ENCODE results near the gene CALML5. TPM values are rescaled to one million over a fixed set of nuclear protein-coding genes. Genes with fewer than 3 reads are reported as not detected.
A peak's percentile ranks its signal among the peaks of the same experiment; 100 is the strongest.
"Not testable (repeated sequence)": the region's sequence is repeated elsewhere in the genome, so short reads cannot be mapped to it uniquely, and the experiment has no call there.

Gene CALML5
- total RNA-seq, 1 experiment from 2014 or later = not detected

DNA sequence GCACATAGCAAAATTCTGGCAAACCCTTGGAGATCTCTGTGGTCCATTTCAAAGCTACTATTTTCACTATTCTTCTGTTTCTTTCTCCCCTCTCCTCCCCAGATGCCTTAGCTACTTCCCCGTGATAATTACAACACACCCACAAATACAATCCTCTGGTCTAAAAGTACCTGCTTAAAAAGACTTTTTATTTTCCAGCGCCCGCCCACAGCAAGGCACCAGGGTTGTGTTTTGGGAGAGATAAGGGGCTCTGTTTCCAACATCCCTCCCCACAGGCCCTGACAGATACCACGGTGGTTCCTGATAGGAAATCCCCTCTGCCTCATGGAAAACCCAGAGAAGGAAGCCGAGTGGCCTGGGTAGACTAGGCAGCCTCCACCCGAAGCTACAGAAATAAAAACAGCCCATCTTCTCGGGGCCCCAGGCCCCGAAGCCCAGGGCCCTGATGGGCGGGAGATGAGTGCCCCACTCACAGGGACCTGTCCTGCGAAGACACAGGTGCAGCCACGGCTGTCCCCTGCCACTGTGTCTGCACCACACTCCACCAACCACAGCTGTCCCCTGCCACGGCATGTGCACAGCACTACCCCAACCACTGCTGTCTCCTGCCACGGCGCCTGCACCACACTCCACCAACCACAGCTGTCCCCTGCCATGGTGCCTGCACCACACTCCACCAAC, 19.7 kb downstream of the CALML5 start:
- H3K36me3 ChIP-seq (replicated peaks; ENCODE audit: control insufficient read depth, insufficient read depth, low read length) = no peaks in the 10 kb centered on the region
- DNase-seq = peak; percentile 38
- no peaks in the 10 kb centered on the region for H3K27me3 ChIP-seq (ENCODE audit: control insufficient read depth, insufficient read depth, low read length)
- no peak overlapping the region for H3K4me3 ChIP-seq (ENCODE audit: insufficient read depth, low read depth, low read length)

DNA sequence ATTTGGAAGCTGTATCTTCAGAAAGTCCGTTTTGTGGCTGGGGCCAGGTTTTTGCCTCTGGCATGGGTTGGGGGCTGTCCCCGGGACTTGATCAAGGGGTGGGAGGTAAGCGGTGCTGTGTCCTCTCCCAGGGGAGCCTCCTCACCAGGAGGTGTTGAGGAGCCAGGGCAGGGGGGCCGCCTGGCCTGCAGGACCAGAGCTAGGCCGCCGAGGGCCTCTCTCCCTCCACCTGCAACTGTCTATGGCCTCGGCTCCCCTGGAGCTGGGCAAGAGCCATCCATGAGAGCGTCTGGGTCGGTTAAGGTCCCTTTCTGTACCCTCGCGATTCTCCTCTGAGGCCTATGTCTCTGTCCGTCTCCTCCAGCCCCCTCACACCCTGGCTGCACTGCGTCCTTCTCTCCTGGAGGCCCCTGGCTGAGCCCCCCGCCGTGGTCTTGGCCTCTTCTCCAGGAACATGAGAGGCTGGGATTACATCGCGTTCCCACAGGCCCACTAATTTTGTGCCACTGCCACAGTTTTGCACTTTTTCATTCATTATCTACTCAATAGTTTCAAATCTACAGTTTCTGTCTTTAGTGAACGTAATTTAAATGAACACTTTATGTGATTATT, 20.6 kb downstream of the CALML5 start:
- Histone ChIP-seq H3K36me3 (replicated peaks; ENCODE audit: control insufficient read depth, insufficient read depth, low read length) (no peaks in the 10 kb centered on the region), H3K27me3 (ENCODE audit: control insufficient read depth, insufficient read depth, low read length) (no peaks in the 10 kb centered on the region), H3K4me3 (ENCODE audit: insufficient read depth, low read depth, low read length) (no peak overlapping the region)
- DNase-seq = peak; percentile 52

DNA sequence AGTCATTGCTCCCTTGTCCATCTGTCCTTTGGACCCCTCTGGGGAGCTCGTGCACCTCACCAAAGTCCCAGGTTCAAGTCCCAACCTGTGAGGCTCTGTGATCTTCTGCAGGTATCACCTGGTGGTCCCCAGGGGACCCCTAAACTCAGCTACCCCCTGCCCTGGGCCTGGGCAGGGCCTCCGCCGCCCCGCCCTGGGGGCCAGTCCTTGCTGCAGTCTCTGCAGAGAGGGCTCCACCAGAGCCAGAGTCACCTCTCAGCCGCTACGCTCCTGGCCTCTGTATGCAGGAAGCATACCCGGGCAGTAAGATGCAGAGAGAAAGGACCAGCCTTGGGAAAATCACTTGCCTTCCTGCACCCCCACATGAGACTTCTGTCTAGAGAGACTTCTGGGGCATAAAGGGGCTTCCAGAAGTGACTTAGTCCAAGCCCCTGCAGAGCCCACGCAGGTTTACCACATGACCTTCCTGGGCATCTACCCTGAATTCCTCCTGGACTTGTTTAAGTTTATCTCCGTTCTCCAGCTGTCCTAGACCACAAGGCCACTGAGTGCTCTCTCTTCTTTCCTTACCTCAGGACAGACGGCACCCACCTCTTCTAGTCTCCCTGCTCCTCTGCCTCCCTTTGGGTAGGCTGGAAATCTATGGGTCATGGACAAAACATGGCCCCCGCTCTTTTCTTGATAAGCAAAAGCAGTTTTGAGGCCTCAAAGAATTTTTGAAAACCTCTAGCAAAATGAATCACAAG, 21.2 kb downstream of the CALML5 start:
- peak; percentile 36 for DNase-seq
- Histone ChIP-seq H3K27me3 (ENCODE audit: control insufficient read depth, insufficient read depth, low read length) (no peaks in the 10 kb centered on the region), H3K4me3 (ENCODE audit: insufficient read depth, low read depth, low read length) (no peak overlapping the region), H3K36me3 (replicated peaks; ENCODE audit: control insufficient read depth, insufficient read depth, low read length) (no peaks in the 10 kb centered on the region)

DNA sequence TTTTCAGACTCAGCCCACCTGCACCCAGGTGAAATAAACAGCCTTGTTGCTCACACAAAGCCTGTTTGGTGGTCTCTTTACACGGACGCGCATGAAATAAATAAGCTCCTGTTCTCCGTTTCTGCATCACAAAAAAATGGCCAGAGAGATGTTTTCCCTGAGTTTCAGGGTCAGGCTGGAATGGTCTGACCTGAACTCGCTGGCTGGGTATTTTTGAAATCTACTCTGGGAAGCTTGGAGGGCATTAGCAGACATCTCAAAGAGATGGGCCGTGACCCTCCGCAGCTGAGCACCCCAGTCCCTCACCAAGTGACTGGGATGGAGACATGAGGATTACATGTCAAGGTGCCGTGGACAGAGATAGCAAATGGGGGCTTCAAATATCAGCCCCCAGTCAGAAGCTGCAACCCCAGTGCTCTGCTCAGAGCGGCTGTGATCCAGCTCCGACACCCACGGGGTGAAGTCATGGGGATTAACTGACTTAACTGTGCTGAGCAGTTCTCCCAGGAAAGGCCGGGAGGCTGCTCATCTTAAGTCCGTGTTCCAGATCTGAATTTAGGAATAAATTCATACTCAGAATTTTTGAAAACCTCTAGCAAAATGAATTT, 22.3 kb downstream of the CALML5 start:
- peak; percentile 59 for DNase-seq
- no peaks in the 10 kb centered on the region for H3K27me3 ChIP-seq (ENCODE audit: control insufficient read depth, insufficient read depth, low read length)
- H3K4me3 ChIP-seq (ENCODE audit: insufficient read depth, low read depth, low read length) = no peak overlapping the region
- H3K36me3 ChIP-seq (replicated peaks; ENCODE audit: control insufficient read depth, insufficient read depth, low read length) = no peaks in the 10 kb centered on the region

DNA sequence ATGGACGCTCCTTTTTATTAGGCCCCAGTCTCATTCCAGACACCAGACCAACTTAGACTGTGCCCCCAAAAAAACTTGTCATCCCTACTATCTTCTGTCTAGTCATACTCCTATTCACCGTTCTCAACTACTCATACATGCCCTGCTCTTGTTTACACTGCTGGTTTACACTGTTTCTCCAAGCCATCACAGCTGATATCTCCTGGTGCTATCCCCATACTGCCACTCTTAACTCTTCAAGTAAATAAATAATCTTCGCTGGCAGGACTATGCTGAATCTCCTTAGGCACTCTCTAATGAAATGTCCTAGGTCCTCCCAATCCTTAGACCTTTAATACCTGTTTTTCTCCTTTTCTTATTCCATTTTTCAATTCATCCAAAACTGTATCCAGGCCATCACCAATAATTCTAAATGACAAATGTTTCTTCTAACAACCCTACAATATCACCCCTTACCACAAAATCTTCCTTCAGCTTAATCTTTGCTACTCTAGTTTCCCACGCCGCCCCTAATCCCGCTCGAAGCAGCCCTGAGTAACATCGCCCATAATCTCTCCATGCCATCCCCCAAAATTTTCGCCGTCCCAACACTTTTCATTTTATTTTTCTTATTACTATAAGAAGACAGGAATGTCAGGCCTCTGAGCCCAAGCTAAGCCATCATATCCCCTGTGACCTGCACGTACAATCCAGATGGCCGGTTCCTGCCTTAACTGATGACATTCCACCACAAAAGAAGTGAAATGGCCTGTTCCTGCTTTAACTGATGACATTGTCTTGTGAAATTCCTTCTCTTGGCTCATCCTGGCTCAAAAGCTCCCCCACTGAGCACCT, 23.2 kb downstream of the CALML5 start:
- H3K4me3 ChIP-seq (ENCODE audit: insufficient read depth, low read depth, low read length); DNase-seq; H3K36me3 ChIP-seq (replicated peaks; ENCODE audit: control insufficient read depth, insufficient read depth, low read length); H3K27me3 ChIP-seq (ENCODE audit: control insufficient read depth, insufficient read depth, low read length): not testable (repeated sequence)

DNA sequence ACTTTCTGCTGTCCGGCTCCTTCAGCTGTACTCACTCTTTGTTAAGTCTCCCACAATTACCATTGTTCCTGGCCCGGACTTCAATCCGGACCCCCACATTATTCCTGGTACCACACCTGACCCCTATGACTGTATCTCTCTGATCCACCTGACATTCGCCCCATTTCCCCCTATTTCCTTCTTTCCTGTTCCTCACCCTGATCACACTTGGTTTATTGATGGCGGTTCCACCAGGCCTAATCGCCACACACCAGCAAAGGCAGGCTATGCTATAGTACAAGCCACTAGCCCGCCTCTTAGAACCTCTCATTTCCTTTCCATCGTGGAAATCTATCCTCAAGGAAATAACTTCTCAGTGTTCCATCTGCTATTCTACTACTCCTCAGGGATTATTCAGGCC, 24.3 kb downstream of the CALML5 start:
- H3K36me3 ChIP-seq (replicated peaks; ENCODE audit: control insufficient read depth, insufficient read depth, low read length); DNase-seq; H3K27me3 ChIP-seq (ENCODE audit: control insufficient read depth, insufficient read depth, low read length); H3K4me3 ChIP-seq (ENCODE audit: insufficient read depth, low read depth, low read length): not testable (repeated sequence)

DNA sequence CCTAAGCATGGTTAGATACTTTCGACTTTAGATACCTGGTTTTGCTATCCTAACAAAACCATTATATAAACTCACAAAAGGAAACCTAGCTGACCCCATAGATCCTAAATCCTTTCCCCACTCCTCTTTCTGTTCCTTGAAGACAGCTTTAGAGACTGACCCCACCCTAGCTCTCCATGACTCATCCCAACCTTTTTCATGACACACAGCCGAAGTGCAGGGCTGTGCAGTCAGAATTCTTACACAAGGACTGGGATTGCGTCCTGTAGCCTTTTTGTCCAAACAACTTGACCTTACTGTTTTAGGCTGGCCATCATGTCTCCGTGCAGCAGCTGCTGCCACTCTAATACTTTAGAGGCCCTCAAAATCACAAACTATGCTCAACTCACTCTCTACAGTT, 24.7 kb downstream of the CALML5 start:
- DNase-seq; H3K36me3 ChIP-seq (replicated peaks; ENCODE audit: control insufficient read depth, insufficient read depth, low read length); H3K27me3 ChIP-seq (ENCODE audit: control insufficient read depth, insufficient read depth, low read length); H3K4me3 ChIP-seq (ENCODE audit: insufficient read depth, low read depth, low read length): not testable (repeated sequence)

DNA sequence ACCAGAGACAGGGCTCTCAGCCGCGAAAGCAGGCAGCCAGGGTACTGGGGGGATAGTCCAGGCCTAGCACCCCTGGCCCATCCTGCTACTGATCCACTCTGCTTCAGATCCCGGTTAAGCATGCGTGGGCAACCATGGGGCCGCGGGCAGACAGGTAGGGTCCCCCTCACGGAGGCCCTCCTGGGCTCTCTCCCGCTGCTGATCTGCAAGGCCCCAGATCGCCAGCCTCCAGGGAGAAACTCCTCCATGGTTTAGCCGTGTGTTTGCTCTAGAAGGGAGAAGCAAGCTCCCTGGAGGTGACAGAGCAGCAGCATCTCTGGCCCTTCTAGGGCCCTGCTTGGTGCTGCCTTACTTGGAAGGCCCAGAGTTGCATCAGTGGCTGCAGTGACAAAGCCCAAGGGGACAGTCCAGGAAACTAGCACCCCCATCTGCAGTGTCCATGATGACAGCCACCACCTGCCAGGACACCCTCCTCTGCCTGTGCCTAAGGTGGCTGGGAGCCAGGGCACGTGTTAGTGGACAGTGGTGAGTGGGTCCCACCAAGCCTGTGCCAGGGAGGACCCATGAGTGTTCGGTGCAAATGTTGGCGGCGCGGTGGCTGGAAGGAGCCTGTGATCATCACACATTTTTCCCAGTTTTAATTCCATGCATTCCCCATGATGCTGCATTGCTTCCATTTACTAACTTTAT, 29.2 kb downstream of the CALML5 start:
- Histone ChIP-seq H3K27me3 (ENCODE audit: control insufficient read depth, insufficient read depth, low read length) (no peaks in the 10 kb centered on the region), H3K36me3 (replicated peaks; ENCODE audit: control insufficient read depth, insufficient read depth, low read length) (no peaks in the 10 kb centered on the region), H3K4me3 (ENCODE audit: insufficient read depth, low read depth, low read length) (no peak overlapping the region)
- peak; percentile 33 for DNase-seq

DNA sequence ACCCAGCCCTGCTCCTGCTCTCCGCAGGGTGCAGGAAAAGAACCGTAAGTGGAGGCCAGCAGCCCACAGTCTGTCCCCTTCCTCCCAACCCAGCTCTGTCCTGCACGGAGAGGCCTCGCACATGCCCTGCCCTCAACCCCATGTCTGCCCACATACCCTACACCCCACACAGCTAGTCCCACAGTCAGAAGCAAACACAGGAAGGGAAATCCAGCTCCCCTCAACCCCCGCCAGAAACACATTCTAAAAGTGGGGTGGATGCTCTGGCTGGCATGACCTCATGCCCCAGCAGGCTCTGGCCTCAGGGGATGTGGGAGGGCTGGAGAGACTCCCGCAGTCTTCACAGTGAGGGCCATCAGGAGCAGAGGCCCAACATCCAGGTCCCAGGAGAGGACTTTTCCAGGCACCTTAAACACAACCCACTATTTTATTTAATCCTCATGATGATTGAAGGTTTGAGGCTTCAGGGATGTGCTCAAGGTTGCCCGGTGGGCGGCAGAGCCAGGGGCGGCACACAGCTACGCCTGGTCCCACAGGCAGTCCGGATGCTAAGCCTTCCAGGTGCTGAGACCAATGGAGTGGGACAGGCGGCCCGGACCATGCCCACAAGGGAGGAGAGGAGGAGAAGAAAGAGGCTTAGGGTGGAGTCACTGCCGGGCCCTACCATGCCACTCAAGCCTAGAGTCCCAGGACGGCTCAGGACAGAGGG, 29.9 kb downstream of the CALML5 start:
- Histone ChIP-seq H3K27me3 (ENCODE audit: control insufficient read depth, insufficient read depth, low read length) (no peaks in the 10 kb centered on the region), H3K36me3 (replicated peaks; ENCODE audit: control insufficient read depth, insufficient read depth, low read length) (no peaks in the 10 kb centered on the region), H3K4me3 (ENCODE audit: insufficient read depth, low read depth, low read length) (no peak overlapping the region)
- peak; percentile 49 for DNase-seq

DNA sequence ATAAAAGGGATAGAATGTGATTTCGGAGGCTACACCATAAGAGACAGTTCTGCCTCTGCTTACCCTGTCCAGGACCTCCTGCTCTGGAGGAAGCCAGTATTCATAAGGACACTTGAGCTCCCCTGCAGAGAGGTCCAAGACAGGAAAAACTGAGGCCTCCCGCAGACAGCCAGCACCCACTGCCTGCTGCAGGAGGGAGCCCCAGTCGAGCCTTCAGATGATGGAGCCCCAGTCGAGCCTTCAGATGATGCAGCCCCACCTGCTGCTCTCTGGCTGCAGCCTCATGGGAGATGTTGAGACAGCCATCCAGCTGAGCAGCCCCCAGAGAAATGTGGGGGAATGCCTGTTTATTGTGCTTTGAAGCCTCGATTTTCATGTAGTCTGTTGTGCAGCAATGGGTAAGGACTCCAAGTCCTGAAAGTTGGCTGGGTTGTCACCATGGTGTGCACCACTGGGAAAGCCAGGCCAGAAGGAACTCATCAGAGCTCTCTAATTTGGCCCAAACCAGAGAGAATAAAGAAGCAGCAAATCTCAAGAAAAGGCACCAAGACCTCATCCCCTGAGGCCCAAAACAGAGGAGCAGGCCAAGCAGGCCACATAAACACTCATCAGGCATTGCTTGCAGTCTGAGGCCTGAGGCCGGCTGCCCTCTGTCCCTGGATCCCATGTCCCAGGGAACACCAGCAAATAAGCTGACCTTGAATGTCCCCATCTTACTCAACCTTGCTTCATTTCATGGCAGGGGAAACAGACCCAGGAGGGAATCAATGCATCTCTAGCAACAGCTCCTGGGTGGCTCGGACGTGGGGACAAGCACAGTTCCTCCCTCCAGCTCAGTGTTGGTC, 30.9 kb downstream of the CALML5 start:
- H3K36me3 ChIP-seq (replicated peaks; ENCODE audit: control insufficient read depth, insufficient read depth, low read length) = no peaks in the 10 kb centered on the region
- H3K4me3 ChIP-seq (ENCODE audit: insufficient read depth, low read depth, low read length) = no peak overlapping the region
- no peak for DNase-seq
- H3K27me3 ChIP-seq (ENCODE audit: control insufficient read depth, insufficient read depth, low read length) = no peaks in the 10 kb centered on the region

DNA sequence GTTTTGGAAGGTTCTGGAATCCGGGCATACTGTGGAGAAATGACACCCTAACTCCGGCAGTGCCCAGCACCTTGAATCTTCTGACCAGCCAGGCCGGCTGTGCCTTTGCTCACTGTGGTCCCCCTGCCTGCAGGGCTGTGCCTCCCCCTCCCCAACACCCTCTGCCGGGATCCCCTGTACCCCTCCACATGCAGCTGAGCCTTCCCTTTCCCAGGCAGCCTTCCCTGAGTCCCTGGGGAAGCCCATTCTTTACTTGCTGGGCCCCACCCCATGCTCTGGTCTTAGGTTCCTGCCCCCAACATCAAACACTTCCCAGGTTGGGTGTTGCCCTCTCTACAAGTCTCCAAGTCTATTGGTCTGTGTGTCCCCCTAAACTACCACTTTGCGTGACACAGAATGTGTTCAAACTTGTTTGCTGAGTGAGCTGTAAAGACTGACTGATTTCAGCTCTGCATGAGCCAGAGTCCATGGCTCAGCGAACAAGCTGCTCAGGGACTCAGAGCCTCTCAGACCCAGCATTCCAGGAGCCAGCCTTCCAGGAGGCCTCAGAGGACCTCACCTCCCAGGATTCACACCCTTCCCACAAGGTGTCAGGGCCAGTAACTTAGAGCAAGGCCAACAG, 31.6 kb downstream of the CALML5 start:
- no peak for DNase-seq
- H3K27me3 ChIP-seq (ENCODE audit: control insufficient read depth, insufficient read depth, low read length) = no peaks in the 10 kb centered on the region
- no peak overlapping the region for H3K4me3 ChIP-seq (ENCODE audit: insufficient read depth, low read depth, low read length)
- H3K36me3 ChIP-seq (replicated peaks; ENCODE audit: control insufficient read depth, insufficient read depth, low read length) = no peaks in the 10 kb centered on the region

DNA sequence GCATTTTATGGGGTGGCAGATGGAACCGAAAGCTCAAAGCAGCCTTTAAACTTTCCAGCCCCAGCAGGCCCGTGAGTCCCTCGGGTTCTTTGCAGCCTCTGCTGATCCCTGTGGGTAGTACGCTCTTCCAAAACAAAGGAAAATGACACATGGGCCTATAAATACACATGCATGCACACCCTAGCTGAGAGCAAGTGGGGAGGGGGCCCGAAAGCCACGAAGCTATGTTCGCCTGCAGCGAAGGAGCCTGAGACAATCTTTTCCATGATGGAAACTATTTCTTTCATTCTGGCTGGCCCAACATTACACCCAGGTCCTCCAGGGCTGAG, 32.2 kb downstream of the CALML5 start:
- no peaks in the 10 kb centered on the region for H3K36me3 ChIP-seq (replicated peaks; ENCODE audit: control insufficient read depth, insufficient read depth, low read length)
- no peak overlapping the region for H3K4me3 ChIP-seq (ENCODE audit: insufficient read depth, low read depth, low read length)
- DNase-seq = peak; percentile 39
- no peaks in the 10 kb centered on the region for H3K27me3 ChIP-seq (ENCODE audit: control insufficient read depth, insufficient read depth, low read length)

Data from H7 (cell line).